GM18498 (cell line): ENCODE measurements around the gene XPO5.
"Not testable (repeated sequence)": the region's sequence is repeated elsewhere in the genome, so short reads cannot be mapped to it uniquely, and the experiment has no call there.

Experiments used
- ATAC-seq: cut with Tn5 transposase; IDR thresholded peaks from one replicate; pipeline ENCODE4 v1.9.1; 2021; ENCODE audit warnings: mild to moderate bottlenecking, moderate library complexity; ENCODE audit not compliant: unreplicated experiment

Gene XPO5

DNA sequence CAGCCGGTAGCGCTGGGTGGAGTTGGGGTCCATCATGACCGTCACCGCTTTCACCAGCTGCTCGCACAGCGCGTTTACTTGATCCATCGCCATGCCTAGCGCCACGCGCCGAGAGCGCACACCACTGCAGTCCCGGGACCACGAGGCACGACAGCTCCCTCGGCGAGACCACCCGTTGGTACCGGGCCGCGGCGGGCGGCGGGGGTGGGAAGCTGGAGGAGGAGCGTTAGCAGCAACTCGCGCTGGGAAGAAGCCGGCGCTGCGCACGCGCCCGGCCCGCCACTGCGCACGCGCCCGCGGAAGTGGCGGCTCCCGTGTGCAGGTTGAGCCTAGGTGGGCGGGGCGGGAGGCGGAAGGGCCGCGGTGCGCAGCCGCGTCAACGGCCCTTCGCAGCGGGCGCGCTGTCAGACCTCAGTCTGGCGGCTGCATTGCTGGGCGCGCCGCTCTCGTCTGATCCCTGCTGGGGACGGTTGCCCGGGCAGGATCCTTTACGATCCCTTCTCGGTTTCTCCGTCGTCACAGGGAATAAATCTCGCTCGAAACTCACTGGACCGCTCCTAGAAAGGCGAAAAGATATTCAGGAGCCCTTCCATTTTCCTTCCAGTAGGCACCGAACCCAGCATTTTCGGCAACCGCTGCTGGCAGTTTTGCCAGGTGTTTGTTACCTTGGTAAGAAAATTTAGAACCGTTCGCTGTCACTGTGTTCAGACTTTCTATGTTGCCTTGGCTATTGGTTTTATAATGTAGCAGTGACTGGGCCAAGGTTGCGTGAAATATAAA lies at the start of gene XPO5, which contains the start of gene POLH:
XPO5 (minus strand) TSS at position 267 of the 780 bp plus-strand sequence; CDS start at position 93, 174 bp downstream.
POLH (plus strand) TSS at position 414 of the 780 bp plus-strand sequence. CDS start 6,135 bp downstream, outside the sequence.
- ATAC-seq = peak; percentile 90

DNA sequence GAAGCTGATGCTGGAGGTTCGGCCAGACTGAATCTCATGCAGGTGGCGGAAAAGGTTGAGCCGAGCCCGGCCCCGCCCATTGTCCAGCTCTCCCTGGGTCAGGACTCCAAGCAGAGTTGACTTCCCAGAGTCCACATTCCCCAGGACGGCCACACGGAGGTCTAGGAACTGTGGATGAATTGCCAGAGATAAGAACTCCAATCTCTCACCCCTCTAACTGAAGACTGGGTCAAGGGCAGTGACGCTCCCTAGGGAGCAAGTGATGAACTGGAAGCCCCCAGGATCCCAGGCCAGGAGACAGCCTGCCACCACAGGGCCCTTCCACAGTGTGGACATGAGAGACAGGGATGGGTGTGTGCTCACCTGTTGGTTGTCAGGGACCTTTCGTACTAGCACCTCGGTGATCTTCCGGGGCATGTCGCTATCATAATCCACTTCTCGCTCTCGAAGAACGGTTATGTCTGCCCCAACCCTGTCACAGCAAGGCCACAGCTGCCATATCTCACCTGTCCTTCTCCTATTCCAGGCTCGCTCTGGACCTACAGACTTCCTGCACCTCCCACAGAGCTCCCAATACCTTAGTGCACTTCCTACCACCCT lies 49.7 kb upstream of the XPO5 start:
- ATAC-seq = no peak

DNA sequence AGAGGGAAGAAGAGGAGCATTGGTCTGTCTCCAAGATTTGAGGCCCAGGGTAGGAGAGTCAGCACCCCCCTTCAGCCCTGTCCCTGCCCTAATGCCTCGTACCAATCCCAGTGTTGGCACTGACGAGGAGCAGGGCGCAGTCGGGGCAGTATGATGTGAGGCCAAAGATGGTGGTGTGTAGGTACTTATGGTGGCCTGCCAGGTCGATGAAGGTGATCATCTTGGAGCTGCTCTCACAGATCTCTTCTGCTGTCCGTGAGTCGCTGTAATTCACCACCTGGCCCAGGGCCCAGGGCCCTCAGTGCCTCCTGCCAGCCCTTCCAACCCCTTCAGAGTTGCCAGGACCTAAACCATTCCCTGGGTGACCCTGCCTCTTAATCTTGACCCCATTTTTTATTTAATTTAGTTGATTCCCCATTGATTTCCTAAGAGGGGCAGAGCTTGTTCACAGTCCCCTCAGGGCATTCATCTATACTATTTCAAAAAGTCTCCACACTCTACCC lies 49.0 kb upstream of the XPO5 start:
- no peak for ATAC-seq

DNA sequence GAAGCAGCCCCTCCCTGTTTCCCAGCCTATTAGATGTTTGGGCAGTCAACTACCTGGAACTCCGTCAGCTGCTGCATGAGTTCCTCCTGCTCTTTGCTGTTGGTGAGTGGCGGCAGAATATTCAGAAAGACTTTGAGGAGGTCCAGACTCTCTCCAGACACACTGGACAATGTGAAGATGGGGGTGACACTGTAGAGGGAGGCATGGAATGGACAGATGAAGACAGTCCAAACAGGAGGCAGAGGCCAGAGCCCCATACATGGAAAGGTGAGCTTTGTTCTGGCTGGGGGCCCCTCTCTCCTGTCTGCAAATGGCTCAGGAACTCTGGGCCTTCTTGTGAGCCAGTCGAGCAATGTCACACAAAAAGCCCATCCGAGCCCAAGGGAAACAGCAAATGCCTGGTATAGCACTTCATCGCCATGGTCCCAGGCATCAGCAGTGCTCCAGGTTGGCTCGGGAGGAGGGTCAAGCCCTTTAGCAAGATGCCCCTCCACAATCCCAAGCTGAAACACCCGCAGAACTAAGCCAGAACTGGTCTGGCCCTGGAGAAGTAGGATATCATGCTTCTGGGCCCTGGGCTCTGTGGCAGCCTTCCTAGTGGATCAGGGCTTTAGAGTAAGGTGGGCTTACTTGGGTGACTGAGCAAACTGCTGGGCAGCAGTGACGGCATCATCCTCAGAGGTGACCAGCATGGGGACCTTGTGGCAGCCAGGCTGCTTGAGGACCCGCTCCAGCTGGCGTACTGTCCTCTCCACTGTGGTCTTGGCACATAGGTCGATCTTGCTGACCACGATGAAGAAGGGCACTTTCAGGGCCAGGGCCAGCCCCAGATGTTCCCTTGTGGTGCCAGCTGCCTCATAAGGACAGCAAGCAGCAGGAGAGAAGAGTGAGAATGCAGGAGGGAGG lies 48.3 kb upstream of the XPO5 start:
- no peak for ATAC-seq

DNA sequence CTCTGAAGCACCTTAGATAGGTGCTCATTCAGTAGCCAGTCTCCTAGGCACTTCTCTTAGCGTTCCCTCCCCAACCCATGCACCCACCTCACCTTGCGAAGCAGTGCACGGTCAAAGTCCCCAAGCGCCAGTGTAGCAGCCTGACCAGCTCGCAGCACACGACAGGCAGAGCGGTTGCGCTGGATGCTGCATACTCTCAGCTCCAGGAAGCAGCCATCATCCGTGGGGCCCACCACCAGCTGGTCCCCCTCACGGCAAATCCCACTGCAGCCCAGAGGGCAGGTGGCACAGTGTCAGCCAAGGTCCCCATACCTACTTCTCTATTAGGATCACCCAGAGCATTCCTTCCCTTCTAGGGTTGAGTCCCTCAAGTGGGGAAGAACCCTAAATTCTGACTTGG lies 46.7 kb upstream of the XPO5 start:
- ATAC-seq = no peak

DNA sequence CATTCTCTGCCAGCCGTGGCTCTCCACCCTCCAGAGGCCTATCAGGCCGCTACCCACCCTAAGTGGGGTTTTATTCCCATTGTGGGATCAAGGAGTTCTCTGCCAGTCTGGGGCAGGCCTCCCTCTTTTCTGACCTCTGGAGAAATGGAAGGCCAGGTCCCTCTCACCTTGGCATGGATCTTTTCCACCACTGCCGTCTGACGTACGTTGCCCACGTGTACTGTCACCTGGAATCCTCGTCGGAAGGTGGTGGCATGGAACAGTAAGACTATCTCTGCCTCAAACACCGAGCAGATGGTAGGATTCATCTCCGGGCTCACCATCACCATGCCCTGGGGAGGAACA lies 46.0 kb upstream of the XPO5 start:
- no peak for ATAC-seq

DNA sequence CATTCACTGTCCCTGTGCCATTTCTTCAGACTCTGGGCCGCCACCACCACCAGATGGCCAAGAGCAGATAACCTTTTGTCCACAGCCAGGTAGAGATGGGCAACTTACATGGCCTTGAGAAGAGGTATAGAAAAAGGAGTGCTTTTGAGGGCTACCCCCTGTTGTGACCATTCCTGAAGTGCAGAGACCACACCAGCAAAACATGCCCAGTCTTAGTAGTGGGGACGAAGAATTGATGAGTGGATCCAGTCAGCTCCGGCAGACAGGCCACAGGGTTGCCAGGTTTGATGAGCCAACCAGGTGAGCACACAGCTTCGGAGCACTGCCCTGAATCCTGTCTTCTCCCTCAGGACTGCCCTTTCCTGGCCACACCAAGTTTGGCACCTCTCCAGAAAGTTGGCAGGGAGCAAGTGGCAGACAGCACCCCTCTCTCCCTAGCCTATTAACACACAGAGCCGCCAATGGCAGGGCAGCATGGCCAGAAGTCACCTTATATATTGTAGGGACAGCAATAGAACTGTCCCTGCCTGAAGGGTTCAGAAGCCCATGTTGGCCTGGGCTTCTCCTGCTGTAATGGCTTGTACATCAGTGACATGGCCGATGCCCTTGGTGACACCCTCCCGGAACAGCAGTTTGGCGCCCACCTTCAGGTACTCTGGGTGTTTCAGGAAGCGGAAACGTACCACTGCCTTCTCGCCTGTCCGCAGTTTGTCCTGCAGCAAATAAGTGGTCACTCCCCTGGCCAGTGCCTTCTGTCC lies 45.4 kb upstream of the XPO5 start:
- no peak for ATAC-seq

DNA sequence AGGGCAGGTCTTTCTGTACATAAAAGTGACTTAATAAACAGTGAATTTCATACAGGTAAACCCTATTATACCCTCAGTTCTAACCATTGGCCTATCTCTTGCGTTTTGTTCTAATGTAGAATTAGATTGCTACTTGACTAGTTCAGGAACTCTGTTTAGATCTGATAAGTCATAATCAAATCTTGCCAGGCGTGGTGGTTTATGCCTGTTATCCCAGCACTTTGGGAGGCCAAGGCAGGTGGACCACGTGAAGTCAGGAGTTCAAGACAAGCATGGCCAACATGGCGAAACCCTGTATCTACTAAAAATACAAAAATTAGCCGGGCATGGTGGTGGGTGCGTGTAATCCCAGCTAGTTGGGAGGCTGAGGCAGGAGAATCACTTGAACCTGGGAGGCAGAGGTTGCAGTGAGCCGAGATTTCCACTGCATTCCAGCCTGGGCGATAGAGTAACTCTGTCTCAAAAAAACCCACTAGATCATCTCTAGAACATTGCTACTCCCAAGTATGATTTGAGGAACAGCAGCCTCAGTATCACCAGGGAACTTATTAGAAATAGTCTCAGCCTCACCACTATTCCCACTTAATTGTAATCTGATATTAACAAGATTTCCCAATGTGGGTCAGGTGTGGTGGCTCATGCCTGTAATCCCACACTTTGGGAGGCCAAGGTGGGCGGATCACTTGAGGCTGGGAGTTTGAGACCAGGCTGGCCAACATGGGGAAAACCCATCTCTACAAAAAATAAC lies 41.1 kb upstream of the XPO5 start:
- ATAC-seq = no peak

DNA sequence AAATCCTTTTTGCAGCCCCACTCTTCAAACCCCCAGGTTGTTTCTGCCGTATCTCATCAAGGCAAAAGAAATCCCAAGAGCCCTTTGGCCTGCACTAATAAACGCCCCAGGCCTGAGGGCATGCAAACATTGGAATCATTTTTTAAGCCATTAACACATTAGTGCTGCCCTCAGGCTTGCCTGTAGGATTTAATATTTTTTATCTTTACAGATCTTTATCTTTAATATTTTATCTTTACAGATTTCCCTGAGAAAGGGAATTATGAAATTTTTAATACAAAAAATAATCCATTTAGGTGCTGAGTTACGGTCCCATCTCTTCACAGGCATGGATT lies 38.5 kb upstream of the XPO5 start:
- ATAC-seq = no peak

DNA sequence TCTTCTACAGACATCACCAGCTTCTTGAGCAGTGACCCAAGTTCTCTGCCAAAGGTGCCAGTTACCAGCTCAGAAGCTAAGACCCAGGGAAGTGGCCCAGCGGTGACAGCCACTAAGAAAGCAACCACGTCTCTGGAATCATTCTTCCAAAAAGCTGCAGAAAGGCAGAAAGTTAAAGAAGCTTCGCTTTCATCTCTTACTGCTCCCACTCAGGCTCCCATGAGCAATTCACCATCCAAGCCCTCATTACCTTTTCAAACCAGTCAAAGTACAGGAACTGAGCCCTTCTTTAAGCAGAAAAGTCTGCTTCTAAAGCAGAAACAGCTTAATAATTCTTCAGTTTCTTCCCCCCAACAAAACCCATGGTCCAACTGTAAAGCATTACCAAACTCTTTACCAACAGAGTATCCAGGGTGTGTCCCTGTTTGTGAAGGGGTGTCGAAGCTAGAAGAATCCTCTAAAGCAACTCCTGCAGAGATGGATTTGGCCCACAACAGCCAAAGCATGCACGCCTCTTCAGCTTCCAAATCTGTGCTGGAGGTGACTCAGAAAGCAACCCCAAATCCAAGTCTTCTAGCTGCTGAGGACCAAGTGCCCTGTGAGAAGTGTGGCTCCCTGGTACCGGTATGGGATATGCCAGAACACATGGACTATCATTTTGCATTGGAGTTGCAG lies 38.0 kb upstream of the XPO5 start:
- ATAC-seq = no peak

DNA sequence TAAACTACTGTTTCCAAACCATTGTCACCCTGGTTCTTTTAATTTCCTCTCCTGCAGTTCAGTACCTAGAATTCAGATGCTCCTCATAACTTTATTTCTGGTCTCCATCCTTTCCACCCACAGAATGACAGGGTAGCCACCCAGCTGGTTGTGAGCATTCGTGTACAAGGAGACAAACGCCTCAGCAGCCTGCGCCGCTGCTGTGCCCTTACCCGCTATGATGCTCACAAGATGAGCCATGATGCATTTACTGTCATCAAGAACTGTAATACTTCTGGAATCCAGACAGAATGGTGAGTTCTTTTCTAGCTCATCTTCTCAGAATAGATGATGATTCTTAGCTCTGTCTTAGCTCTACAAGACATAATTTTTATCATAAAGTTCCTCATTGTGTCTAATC lies 34.6 kb upstream of the XPO5 start:
- no peak for ATAC-seq

DNA sequence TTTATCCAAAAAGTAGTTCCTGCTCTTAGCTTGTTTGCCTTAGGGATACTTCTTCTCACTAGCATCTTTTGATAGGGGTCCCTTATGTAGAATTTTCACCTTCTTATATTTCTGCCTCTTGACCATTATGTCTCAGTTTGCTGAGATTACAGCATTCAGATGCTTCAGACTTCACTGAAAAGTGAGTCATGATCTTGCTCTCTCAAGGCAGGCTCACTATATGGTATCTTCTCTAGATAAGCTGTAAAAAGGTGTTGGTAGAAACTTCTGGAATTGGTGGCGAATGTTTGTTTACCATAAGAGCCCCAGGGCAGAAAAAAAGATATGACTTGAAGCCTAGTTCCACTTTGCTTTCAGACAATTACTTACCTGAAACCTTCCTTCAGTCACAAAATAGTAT lies 33.6 kb upstream of the XPO5 start:
- ATAC-seq = no peak

DNA sequence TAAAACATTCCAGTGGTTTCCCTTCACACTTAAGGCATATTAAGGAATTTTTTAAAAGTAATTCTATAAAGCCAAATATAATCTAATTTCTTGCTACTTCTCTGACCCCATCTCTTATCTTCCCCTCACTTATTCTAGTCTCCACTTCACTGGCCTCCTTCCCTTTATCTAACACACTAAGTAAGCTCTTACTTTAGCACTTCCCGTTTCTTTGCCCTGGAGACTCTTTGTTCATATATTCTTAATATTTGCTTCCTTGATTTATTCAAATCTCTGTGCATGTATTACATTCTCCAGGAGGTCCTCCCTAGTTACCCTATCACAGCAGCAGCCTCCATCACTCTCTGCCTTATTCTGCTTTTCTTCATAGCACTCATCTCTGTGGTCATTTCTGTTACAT lies 33.0 kb upstream of the XPO5 start:
- ATAC-seq = no peak

DNA sequence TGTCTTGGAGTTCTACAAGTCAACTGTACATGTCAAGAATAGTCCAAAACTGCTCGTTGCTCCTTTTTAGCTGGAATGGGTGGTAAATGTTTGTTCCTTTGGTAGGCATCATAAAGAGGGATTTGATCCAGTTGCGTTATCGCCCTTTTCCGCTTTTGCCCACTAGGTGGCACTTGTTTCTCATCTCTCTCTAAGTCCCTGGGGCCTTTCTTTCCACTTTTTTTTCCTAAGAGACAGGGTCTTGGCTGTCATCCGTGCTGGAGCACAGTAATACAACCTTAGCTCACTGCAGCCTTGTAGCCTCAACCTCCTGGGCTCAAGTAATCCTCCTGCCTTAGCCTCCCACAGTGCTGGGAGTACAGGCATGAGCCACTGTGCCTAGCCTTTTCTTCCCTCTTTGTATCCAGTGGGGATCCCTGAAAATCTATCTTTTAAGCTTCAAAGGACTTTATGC lies 32.5 kb upstream of the XPO5 start:
- ATAC-seq = no peak

DNA sequence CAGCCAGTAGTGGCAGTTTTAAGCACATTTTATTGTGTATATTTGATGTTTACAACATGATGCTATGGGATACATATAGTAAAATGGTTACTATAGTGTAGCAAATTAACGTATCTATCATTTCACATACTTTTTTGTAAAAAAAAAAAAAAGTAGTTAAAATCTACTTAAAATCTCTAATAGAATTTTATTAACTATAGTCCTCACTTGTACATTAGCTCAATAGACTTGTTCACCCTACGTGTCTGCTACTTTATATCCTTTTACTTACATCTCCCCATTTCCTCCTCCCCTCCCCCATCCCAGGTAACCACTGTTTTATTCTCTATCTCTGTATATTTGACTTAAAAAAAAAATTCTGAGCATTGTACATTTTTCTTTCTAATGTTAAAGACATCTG lies 30.2 kb upstream of the XPO5 start:
- ATAC-seq = no peak

DNA sequence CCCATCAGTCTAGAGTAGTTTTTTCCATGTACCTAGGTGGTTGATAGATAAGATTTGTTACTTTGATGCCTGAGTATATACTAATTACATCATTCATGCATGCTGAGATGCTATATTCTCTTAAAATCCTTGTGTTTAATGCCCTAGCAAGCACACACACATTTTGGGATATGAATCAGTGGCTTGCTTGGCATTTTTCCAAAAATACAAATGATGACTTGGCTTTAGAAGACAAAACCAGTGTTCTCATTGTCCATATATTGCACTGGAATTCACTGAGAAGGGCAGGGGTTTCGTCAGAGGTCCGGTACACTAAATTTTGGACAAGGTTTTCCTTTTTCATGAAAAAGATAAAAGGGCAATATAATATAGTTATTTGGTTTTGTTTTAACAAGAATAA lies 28.3 kb upstream of the XPO5 start:
- ATAC-seq = no peak

DNA sequence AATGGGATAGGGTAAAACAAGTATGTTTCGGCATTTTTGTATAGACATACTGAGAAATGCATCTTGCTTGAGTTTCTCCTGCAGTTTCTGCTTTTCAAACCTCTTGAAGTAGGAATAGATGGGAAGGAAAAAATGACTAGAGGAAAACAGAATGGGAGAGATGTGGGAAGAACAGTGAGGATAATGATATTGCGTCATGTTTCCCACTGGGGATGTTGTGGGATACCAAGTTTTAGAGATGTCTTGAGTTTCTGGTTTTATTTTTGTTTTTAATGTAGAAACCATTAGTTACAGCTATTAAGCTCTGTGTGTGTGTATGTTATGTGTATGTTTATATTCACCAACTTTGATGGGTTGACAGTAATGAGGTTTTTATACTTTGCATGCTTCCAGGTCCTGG lies 24.8 kb upstream of the XPO5 start:
- no peak for ATAC-seq

DNA sequence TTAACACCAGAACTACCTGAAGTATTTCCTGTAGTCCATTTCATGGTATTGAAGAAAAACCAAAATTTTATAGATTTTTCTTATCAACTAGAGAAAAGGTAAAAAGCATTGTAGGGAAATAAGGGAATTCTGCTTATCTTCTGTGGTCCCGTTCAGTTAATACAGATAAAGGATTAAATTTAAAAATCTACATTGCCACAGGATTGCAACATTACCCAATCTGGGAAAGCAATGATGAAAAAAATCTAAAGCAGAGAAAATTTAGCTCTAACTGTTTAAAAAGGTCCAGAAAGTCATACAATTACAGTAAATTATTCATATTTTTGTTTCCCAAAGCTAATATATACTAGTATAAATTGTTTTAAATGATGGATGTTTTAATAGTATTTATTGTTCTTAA lies 18.1 kb upstream of the XPO5 start:
- no peak for ATAC-seq

DNA sequence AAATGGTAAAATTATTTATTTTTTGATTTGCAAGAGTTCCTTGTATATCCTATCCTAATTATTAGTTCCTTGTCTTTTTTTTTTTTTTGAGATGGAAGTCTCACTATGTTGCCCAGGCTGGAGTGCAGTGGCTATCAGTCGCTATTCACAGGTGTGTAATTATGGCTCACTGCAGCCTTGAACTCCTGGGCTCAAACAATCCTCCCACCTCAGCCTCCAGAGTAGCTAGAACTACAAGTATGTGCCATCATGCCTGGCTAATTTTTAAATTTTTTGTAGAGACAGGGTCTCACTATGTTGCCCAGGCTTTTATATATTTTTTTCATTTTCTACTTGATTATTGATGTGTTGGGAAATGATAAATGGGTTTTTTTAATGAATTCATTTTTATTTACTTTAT lies 13.7 kb upstream of the XPO5 start:
- not testable (repeated sequence) for ATAC-seq

DNA sequence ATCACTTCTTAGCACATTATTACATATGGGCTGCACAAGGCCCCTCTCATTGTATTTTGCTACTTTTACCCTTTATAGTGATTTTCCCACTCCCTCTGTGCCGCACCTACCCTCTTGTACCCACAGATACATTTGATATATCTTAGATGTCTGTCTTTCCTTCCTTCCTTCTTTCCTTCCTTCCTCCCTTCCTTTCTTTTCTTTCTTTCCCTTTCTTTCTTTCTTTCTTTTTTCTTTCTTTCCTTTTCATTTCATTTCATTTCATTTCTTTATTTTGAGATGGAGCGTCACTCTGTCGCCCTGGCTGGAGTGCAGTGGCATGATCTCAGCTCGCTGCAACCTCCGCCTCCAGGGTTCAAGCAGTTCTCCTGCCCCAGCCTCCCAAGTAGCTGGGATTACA lies 12.4 kb upstream of the XPO5 start:
- ATAC-seq = no peak
